Upper lobe of left lung (tissue), 6 donors: ENCODE results near the gene INHBC. TPM values are rescaled to one million over a fixed set of nuclear protein-coding genes. Genes with fewer than 3 reads are reported as not detected.
A peak's percentile ranks its signal among the peaks of the same experiment; 100 is the strongest.

Experiments used
- ATAC-seq, 2 donors: fragments of 200-7000 bp; cut with Tn5 transposase; one replicate each; pipeline ENCODE4 v1.9.1; 2022; ENCODE audit warnings: mild to moderate bottlenecking in 2 of 2, moderate library complexity in 2 of 2; ENCODE audit not compliant: low FRiP score in 2 of 2
- DNase-seq, 2 donors: peaks; one replicate each; pipeline ENCODE4 v3.0.0-alpha.2; 2019 to 2020
- H3K27ac ChIP-seq, 4 donors: fragments of 200-600 bp; sonication (generic); one replicate each; pipeline ENCODE4 v1.5.1; 2016 to 2019
- H3K27me3 ChIP-seq, 4 donors: fragments of 200-600 bp; sonication (generic); one replicate each; pipeline ENCODE4 v1.5.1; 2017 to 2019
- H3K36me3 ChIP-seq, 4 donors: fragments of 200-600 bp; sonication (generic); one replicate each; pipeline ENCODE4 v1.5.1; 2016 to 2019
- H3K4me1 ChIP-seq, 4 donors: fragments of 200-600 bp; sonication (generic); one replicate each; pipeline ENCODE4 v1.5.1; 2018 to 2019
- H3K4me3 ChIP-seq, 4 donors: fragments of 200-600 bp; sonication (generic); one replicate each; pipeline ENCODE4 v1.5.1; 2017 to 2019; ENCODE audit warnings: mild to moderate bottlenecking in 2 of 4, moderate library complexity in 1 of 4
- H3K9me3 ChIP-seq, 4 donors: fragments of 200-600 bp; sonication (generic); one replicate each; pipeline ENCODE4 v1.5.1; 2018 to 2019
- CTCF ChIP-seq, 6 experiments: fragments of 450-650 bp in 4 of 6; fragments of 200-600 bp in 2 of 6; sonication (generic) in 2 of 6; IDR thresholded peaks; one replicate each; pipeline ENCODE4 v1.5.1; 2016 to 2019; ENCODE audit warnings: antibody characterized with exemption in 6 of 6
- EP300 ChIP-seq, 4 donors: sonication (generic); formaldehyde crosslinking; IDR thresholded peaks; one replicate each; pipeline ENCODE4 v1.5.1; 2017; ENCODE audit warnings: antibody characterized with exemption in 4 of 4, control low read depth in 2 of 4
- POLR2A ChIP-seq, 4 donors: fragments of 450-650 bp; IDR thresholded peaks; one replicate each; pipeline ENCODE4 v1.5.1; 2016 to 2017; ENCODE audit warnings: antibody characterized with exemption in 4 of 4, mild to moderate bottlenecking in 2 of 4
- POLR2AphosphoS5 ChIP-seq, 2 donors: sonication (generic); formaldehyde crosslinking; IDR thresholded peaks; one replicate each; pipeline ENCODE4 v1.5.1; 2017; ENCODE audit warnings: antibody characterized with exemption in 2 of 2
- WGBS, 2 donors: methylation state at CpG; one replicate each; pipeline ENCODE4 v1.1.5; 2017 to 2018; 5-methylcytosine and 5-hydroxymethylcytosine counted together
- total RNA-seq, 6 donors: library from RNA; depleted of rRNA in 4 of 6; stranded (reverse); fragments of >200 nt in 4 of 6; gene quantifications; one replicate each; pipeline versions ENCODE4 v1.1.0 to v1.2.1, GENCODE V29; 2016 to 2021
- donor health status: DM: no; HTN: no; CAD: no; lungs with moderate emphysema.
- donor health status: DM: no; HTN: yes; CAD: no; lungs with severe emphysema.

INHBC gene
- total RNA-seq, 6 donors from 2014 or later = not detected

- peaks cover 0 to 24% (median 6%) of the 10 kb centered on the region in 4 donors for H3K27me3 ChIP-seq
- H3K4me3 ChIP-seq = no peak overlapping the region
- H3K4me1 ChIP-seq = peaks cover 13 to 30% (median 19%) of the 10 kb centered on the region in 4 donors
- no peak overlapping the region for H3K27ac ChIP-seq
- peaks cover 0 to 14% (median 1%) of the 10 kb centered on the region in 4 donors for H3K36me3 ChIP-seq
- no peak for DNase-seq
- no peaks in the 10 kb centered on the region for H3K9me3 ChIP-seq
- no peak for TF ChIP-seq EP300 (IDR thresholded peaks at IDR 0.05)
- no peak for TF ChIP-seq POLR2A (IDR thresholded peaks at IDR 0.05)
- TF ChIP-seq CTCF (IDR thresholded peaks at IDR 0.05) = no peak
- no peak for TF ChIP-seq POLR2AphosphoS5 (IDR thresholded peaks at IDR 0.05)
- 69 to 73% methylated on average over 3 of the region's 3 CpGs for WGBS, 2 donors
- no peak for ATAC-seq
Observed at GRCh38 chr12:57473392-57473791, 38.8 kb downstream of the INHBC start.

GRCh38 chr12:57473886-57474285 lies 39.3 kb downstream of the INHBC start:
- TF ChIP-seq POLR2AphosphoS5 (IDR thresholded peaks at IDR 0.05) (no peak), CTCF (IDR thresholded peaks at IDR 0.05) (no peak), POLR2A (IDR thresholded peaks at IDR 0.05) (no peak), EP300 (IDR thresholded peaks at IDR 0.05) (no peak)
- DNase-seq (no peak), ATAC-seq (no peak)
- peaks cover 0 to 24% (median 6%) of the 10 kb centered on the region in 4 donors for H3K27me3 ChIP-seq
- H3K9me3 ChIP-seq = no peaks in the 10 kb centered on the region
- H3K4me3 ChIP-seq = no peak overlapping the region
- H3K36me3 ChIP-seq = peaks cover 0 to 13% (median 1%) of the 10 kb centered on the region in 4 donors
- H3K4me1 ChIP-seq = peaks cover 13 to 35% (median 19%) of the 10 kb centered on the region in 4 donors
- no peak overlapping the region for H3K27ac ChIP-seq
- WGBS, 2 donors = 87 to 90% methylated on average over 5 of the region's 5 CpGs

GRCh38 chr12:57474430-57474829 lies 39.8 kb downstream of the INHBC start:
- DNase-seq (no peak), ATAC-seq (no peak)
- H3K4me3 ChIP-seq = no peak overlapping the region
- H3K9me3 ChIP-seq = no peaks in the 10 kb centered on the region
- TF ChIP-seq EP300 (IDR thresholded peaks at IDR 0.05) (no peak), POLR2A (IDR thresholded peaks at IDR 0.05) (no peak), POLR2AphosphoS5 (IDR thresholded peaks at IDR 0.05) (no peak), CTCF (IDR thresholded peaks at IDR 0.05) (no peak)
- H3K27ac ChIP-seq = no peak overlapping the region
- peaks cover 13 to 37% (median 23%) of the 10 kb centered on the region in 4 donors for H3K4me1 ChIP-seq
- 73 to 81% methylated on average over 7 to 8 of the region's 8 CpGs for WGBS, 2 donors
- H3K27me3 ChIP-seq = peaks cover 0 to 24% (median 6%) of the 10 kb centered on the region in 4 donors
- H3K36me3 ChIP-seq = peaks cover 0 to 9% (median 1%) of the 10 kb centered on the region in 4 donors

GRCh38 chr12:57474862-57475261 lies 40.3 kb downstream of the INHBC start:
- H3K9me3 ChIP-seq = no peaks in the 10 kb centered on the region
- DNase-seq (no peak), ATAC-seq (no peak)
- no peak overlapping the region for H3K27ac ChIP-seq
- TF ChIP-seq POLR2AphosphoS5 (IDR thresholded peaks at IDR 0.05) (no peak), CTCF (IDR thresholded peaks at IDR 0.05) (no peak), EP300 (IDR thresholded peaks at IDR 0.05) (no peak)
- peaks cover 0 to 24% (median 6%) of the 10 kb centered on the region in 4 donors for H3K27me3 ChIP-seq
- WGBS, 2 donors = 80 to 81% methylated on average over 7 of the region's 7 CpGs
- H3K4me3 ChIP-seq = peak overlapping the region in 1 of 4 donors; percentile 54
- H3K4me1 ChIP-seq = peaks cover 13 to 37% (median 25%) of the 10 kb centered on the region in 4 donors
- peaks cover 0 to 4% (median 1%) of the 10 kb centered on the region in 4 donors for H3K36me3 ChIP-seq
